ENCODE results near the gene KCND1. TPM values are rescaled to one million over a fixed set of nuclear protein-coding genes. Genes with fewer than 3 reads are reported as not detected.

The KCND1 gene
- total RNA-seq, 1 donor from 2014 or later, result 1.3 TPM

GRCh38 chrX:48939524-48940228 is 32.0 kb downstream of the KCND1 start:
- DNase-seq (ENCODE audit: extremely low read depth, low read depth, low spot score), result no peak

GRCh38 chrX:48938721-48939425 is 32.8 kb downstream of the KCND1 start:
- DNase-seq (ENCODE audit: extremely low read depth, low read depth, low spot score), result no peak

- DNase-seq (ENCODE audit: extremely low read depth, low read depth, low spot score), result no peak
Observed at GRCh38 chrX:48937054-48937907, 34.4 kb downstream of the KCND1 start.

GRCh38 chrX:48936429-48937053 is 35.1 kb downstream of the KCND1 start:
- DNase-seq (ENCODE audit: extremely low read depth, low read depth, low spot score), result no peak

GRCh38 chrX:48935301-48935670 is 36.4 kb downstream of the KCND1 start:
- DNase-seq (ENCODE audit: extremely low read depth, low read depth, low spot score), result no peak

GRCh38 chrX:48934581-48935300 is 36.9 kb downstream of the KCND1 start:
- no peak for DNase-seq (ENCODE audit: extremely low read depth, low read depth, low spot score)

GRCh38 chrX:48933757-48934156 is 37.9 kb downstream of the KCND1 start:
- no peak for DNase-seq (ENCODE audit: extremely low read depth, low read depth, low spot score)

- DNase-seq (ENCODE audit: extremely low read depth, low read depth, low spot score), result no peak
Observed at GRCh38 chrX:48927736-48928382, 43.8 kb downstream of the KCND1 start.

GRCh38 chrX:48927123-48927522 is 44.5 kb downstream of the KCND1 start:
- no peak for DNase-seq (ENCODE audit: extremely low read depth, low read depth, low spot score)

GRCh38 chrX:48924270-48924669 is 47.4 kb downstream of the KCND1 start:
- no peak for DNase-seq (ENCODE audit: extremely low read depth, low read depth, low spot score)

- DNase-seq (ENCODE audit: extremely low read depth, low read depth, low spot score), result no peak
Observed at GRCh38 chrX:48923771-48924170, 47.9 kb downstream of the KCND1 start.

GRCh38 chrX:48920718-48921104 is 50.9 kb downstream of the KCND1 start:
- no peak for DNase-seq (ENCODE audit: extremely low read depth, low read depth, low spot score)

- no peak for DNase-seq (ENCODE audit: extremely low read depth, low read depth, low spot score)
Observed at GRCh38 chrX:48919947-48920717, 51.5 kb downstream of the KCND1 start.

- DNase-seq (ENCODE audit: extremely low read depth, low read depth, low spot score), result no peak
Observed at GRCh38 chrX:48919360-48919841, 52.2 kb downstream of the KCND1 start.

- no peak for DNase-seq (ENCODE audit: extremely low read depth, low read depth, low spot score)
Observed at GRCh38 chrX:48918643-48919340, 52.9 kb downstream of the KCND1 start, which contains the start of gene PIM2. Gene PIM2, minus strand, starts transcription at chrX:48919024. Its CDS starts 190 bp downstream, at chrX:48918834.

- DNase-seq (ENCODE audit: extremely low read depth, low read depth, low spot score), result no peak
Observed at GRCh38 chrX:48918301-48918642, 53.4 kb downstream of the KCND1 start.

GRCh38 chrX:48917139-48918001 is 54.3 kb downstream of the KCND1 start:
- DNase-seq (ENCODE audit: extremely low read depth, low read depth, low spot score), result peak; percentile 58

Data from glomerular endothelial cell (primary cell).